Stimulated activated CD8-positive, alpha-beta memory T cell treated with anti-CD3 and anti-CD28 coated beads, Interleukin-15, amount 100 ng/mL, for 4 hours (primary cell): ENCODE measurements around the gene IPO4.
"Not testable (repeated sequence)": the region's sequence is repeated elsewhere in the genome, so short reads cannot be mapped to it uniquely, and the experiment has no call there.

Experiments used
- DNase-seq, 2 donors: peaks; one replicate each; pipeline ENCODE4 v3.0.0-alpha.2; 2020; ENCODE audit warnings: low read depth in 2 of 2

IPO4 gene, protein sequence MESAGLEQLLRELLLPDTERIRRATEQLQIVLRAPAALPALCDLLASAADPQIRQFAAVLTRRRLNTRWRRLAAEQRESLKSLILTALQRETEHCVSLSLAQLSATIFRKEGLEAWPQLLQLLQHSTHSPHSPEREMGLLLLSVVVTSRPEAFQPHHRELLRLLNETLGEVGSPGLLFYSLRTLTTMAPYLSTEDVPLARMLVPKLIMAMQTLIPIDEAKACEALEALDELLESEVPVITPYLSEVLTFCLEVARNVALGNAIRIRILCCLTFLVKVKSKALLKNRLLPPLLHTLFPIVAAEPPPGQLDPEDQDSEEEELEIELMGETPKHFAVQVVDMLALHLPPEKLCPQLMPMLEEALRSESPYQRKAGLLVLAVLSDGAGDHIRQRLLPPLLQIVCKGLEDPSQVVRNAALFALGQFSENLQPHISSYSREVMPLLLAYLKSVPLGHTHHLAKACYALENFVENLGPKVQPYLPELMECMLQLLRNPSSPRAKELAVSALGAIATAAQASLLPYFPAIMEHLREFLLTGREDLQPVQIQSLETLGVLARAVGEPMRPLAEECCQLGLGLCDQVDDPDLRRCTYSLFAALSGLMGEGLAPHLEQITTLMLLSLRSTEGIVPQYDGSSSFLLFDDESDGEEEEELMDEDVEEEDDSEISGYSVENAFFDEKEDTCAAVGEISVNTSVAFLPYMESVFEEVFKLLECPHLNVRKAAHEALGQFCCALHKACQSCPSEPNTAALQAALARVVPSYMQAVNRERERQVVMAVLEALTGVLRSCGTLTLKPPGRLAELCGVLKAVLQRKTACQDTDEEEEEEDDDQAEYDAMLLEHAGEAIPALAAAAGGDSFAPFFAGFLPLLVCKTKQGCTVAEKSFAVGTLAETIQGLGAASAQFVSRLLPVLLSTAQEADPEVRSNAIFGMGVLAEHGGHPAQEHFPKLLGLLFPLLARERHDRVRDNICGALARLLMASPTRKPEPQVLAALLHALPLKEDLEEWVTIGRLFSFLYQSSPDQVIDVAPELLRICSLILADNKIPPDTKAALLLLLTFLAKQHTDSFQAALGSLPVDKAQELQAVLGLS

DNA sequence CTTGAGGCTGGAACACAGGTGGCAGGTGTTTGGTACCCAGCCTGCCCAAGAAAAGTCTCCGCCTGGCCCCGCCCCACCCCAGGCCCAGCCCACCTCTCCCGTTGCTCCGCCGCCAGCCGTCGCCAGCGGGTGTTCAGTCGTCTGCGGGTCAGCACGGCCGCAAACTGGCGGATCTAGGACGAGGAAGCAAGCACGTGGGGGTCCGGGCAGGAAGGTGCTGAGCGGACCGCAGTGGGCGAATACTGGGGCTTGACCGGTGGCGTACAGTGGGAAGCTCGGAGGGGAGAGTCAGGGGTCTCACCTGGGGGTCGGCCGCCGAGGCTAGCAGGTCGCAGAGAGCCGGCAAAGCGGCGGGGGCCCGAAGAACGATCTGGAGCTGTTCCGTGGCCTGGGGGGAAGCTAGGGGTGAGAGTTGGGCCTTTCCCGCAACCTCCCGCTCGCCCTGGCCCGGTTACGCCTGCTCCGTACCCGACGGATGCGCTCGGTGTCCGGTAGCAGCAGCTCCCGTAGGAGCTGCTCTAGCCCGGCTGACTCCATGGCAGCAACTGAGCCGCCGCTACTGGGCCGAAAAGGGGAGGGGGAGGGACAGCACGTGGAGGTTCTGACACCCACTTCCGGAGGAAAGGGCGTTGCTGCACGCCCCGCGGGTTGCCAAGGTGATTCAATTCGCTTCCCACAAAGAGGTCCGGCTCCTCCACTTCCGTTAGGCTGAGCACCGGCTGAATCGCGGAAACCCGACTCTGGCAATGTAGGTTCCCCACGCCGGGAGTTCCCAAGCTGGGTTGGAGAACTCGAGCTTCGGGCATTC is at the start of gene IPO4:
TSS of gene IPO4 (minus strand) at position 566 of the 808 bp plus-strand sequence. CDS start at position 537, 29 bp downstream.
- DNase-seq = peak; percentile 89 to 94

DNA sequence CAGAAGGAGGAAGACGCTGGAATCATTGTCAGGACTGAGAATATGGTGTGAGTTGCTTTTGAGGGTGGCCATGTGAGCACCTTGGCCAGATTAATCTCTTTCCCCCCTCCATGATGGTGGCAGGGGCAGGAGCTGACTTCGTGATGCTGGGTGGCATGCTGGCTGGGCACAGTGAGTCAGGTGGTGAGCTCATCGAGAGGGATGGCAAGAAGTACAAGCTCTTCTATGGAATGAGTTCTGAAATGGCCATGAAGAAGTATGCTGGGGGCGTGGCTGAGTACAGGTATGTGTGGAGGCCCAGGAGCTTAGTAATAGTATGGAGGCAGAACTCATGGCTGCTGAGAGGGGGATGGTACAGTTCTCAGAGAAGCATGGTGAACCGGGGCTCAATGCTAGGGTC is 49.5 kb upstream of the IPO4 start:
- no peak for DNase-seq

- DNase-seq = no peak
Observed at GRCh38 chr14:24237463-24237955, 48.9 kb upstream of the IPO4 start.

DNA sequence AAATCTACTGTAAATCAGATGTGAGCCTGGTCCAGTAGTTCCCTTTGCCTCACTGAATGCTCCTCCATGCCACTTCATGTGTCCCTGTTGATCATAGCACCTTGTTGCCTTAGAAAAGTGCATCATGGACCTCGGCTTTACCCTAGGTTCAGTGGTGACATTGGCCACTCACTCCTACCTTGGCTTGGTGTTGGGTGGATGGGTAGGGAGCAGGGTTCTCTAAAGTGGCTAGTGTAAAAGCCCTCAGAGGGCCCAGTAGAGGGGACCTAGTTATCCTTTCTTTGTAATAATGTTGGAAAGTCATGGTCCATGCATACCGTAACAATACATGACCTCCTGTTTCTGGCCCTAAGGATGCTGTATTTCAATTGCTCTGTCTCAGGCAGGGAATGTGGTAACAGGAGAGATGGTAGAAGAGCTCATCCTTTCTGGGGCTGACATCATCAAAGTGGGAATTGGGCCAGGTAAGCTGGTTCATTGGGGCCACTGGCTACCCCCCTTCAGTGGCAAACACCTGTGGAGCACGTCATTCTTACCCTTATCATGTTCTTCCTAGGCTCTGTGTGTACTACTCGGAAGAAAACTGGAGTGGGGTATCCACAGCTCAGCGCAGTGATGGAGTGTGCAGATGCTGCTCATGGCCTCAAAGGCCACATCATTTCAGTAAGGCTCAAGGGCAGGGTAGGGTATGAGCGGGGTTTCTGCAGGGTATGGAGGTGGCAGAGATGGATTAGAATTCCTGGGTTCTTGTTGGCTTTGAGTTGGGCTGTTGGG is 48.3 kb upstream of the IPO4 start:
- no peak for DNase-seq

DNA sequence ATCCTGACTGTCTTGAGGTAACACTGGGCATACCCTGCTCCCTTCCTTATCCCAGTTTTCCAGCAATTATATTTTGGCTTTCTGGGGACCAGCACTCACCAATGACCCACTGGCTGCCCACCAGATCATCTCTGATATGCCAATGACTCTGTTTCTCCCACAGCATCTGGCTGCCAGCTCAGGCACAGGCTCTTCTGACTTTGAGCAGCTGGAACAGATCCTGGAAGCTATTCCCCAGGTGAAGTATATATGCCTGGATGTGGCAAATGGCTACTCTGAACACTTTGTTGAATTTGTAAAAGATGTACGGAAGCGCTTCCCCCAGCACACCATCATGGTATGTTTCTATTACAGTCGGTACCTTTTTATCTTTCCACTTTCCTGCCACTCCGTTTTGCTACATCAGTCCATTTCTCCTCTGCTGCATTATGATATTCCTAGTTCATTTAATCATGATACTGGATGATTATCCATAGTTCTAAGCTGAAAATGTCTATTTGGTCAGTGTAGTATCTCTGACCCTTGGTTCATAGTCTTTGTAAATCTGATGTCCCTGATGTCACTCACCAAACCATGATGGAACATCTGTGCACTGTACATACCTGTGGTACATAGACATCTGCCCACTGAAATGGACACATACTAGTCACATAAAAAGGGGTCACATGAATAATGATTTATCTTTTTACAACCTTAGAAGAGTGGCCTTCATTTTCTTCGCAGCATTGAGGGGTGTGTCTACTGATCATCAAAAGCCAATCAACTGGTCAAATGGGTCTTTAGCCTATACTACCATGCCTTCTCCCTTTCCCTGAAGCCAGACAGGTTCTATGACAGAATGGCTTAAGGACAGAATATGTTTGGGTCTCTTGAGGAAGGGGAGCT is 47.4 kb upstream of the IPO4 start:
- DNase-seq = no peak

DNA sequence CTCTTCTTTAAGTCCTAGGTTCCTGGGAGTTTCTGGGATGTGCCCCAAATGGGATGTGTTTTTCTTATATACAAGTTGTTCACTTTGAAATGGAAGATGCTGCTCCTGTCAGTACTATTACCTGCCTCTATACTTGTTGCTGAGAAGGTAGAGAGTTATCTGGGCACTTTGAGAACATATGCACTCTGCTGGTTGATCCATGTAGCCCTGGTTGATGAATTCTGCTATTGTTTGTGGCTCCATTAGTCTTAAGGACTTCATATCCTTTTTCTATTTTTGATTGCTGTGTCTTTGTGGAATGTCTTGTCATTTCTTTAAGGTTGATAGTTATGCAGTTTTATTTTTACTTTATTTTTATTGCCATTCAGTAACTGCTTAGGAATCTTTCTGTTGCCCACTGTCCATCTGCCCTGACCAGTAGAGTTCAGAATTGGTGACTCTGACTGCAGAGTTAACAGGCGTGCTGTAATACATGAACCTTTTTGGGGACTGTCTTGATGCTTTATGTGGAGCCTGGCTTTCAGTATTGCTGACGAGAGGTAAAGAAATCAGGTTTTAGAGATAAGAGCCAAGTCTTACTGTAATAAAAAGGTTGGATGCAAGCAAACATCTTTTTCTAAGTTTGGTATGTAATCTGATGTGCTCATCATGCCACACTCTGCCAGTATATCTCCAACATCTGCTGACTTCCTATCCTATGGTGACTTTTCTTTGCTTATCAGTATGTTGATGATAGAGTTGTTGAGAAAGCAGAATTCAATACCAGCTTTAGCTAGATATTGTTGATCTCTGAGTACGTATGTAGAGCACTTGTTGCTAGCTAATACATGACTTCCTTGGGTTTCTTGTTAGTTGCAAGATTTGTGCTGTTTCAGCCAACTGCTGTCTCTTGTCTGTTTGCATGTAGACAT is 45.7 kb upstream of the IPO4 start:
- no peak for DNase-seq

DNA sequence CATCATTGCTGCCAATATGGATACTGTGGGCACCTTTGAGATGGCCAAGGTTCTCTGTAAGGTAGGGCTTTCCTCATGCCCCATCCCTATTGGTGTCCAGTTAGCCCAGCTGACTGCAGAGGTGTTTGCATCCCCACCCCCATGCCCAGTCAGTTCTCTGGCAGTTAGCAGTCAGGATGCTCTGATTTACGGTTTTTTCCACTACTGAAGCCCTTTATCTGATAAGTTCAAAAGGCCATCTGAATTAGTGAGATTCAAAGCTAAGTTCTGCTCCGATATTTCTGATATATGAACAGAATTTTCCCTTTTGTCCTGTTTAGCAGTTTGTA is 44.9 kb upstream of the IPO4 start:
- no peak for DNase-seq

GRCh38 chr14:24232645-24233537 is 44.3 kb upstream of the IPO4 start, which contains the start of gene GMPR2:
Gene GMPR2 (plus strand): TSS chr14:24232929. CDS start chr14:24233254, 325 bp downstream.
- DNase-seq = no peak

- peak; percentile 70 to 84 for DNase-seq
Observed at GRCh38 chr14:24232121-24232644, 43.6 kb upstream of the IPO4 start, which contains the start of gene NEDD8. Gene NEDD8 (minus strand): TSS chr14:24232367. CDS start chr14:24232267, 100 bp downstream.

- DNase-seq = no peak
Observed at GRCh38 chr14:24231263-24232120, 42.9 kb upstream of the IPO4 start.

- no peak for DNase-seq
Observed at GRCh38 chr14:24228902-24229301, 40.3 kb upstream of the IPO4 start.

DNA sequence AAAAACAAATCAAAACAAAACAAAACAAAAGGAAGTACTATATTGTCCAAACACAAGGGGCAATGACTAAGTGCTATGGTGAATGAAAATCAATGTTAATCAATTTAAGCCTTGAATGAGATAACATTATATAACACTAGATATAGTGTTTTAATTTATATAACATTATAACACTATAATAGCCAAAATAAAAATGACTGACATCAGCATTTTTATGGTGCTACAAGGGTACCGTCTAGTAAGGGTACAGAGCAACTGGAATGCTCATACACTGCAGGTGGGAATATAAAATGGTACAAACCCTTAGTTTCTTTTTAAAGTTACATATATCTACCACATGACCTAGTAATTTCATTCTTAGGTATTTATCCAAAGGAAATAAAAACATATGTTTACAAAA is 37.9 kb upstream of the IPO4 start:
- DNase-seq = no peak

DNA sequence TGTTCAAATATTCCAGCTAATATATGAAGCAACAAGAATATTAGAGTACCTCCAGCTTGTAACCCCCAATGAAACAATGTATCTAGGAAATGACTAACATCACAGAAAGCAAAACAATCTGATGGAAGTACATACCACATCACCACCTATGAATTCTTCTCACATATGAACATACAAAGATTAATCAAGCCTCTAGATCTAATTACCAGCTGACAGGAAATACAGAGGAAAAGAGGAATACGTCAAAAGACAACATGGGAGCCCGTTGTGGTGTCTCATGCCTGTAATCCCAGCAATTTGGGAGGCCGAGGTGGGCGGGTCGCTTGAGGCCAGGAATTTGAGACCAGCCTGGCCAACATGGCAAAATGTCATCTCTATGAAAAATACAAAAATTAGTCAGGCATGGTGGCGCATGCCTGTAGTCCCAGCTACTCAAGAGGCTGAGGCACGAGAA is 36.0 kb upstream of the IPO4 start:
- DNase-seq = no peak

- not testable (repeated sequence) for DNase-seq
Observed at GRCh38 chr14:24222987-24223386, 34.4 kb upstream of the IPO4 start.

GRCh38 chr14:24219521-24219920 is 30.9 kb upstream of the IPO4 start:
- DNase-seq = no peak

DNA sequence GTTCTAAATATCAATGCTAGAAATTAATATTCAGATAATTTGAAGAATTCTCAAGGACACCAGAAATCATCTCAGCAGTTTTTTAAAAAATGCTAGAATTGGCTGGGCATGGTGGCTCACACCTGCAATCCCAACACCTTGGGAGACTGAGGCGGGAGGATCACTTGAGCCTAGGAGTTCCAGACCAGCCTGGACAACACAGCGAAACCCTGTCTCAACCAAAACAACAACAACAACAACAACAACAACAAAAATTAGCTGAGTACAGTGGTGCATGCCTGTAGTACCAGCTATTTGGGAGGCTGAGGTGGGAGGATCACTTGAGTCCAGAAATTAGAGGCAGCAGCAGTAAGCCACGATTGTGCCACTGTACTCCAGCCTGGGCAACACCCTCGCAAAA is 30.5 kb upstream of the IPO4 start:
- DNase-seq = no peak
